K562 (cell line): ENCODE measurements around the gene PRRG4. TPM values are rescaled to one million over a fixed set of nuclear protein-coding genes. Genes with fewer than 3 reads are reported as not detected.

Experiments
- BDP1 ChIP-seq: IDR thresholded peaks from 3 replicates; pipeline ENCODE4 v1.6.1; 2011; ENCODE audit not compliant: insufficient read length, insufficient read depth
- CTCF ChIP-seq, 3 experiments: IDR thresholded peaks in 2 of 3; conservative IDR thresholded peaks in 1 of 3; 2 replicates each; pipeline ENCODE4 v1.5.1; 2011 to 2012; ENCODE audit warnings: low read length in 3 of 3, mild to moderate bottlenecking in 3 of 3, control low read depth in 2 of 3, improper control_type of control experiment in 1 of 3, inconsistent platforms in 1 of 3, low read depth in 1 of 3, mixed read lengths in 1 of 3, moderate library complexity in 1 of 3; ENCODE audit not compliant: insufficient read depth in 2 of 3
- RAD21 ChIP-seq, 2 experiments: fragments of 250-450 bp in 1 of 2; fragments of 450-650 bp in 1 of 2; sonication (Bioruptor Pico) in 1 of 2; formaldehyde crosslinking in 1 of 2; IDR thresholded peaks in 1 of 2; conservative IDR thresholded peaks in 1 of 2; 2 replicates each; pipeline versions ENCODE4 v1.4.0 to v1.8.0; 2020 to 2022; ENCODE audit warnings: mild to moderate bottlenecking in 2 of 2, moderate library complexity in 1 of 2
- REST ChIP-seq, 2 experiments: fragments of 450-650 bp; formaldehyde crosslinking in 1 of 2; IDR thresholded peaks; 2 replicates each; pipeline versions ENCODE4 v1.4.0 to v1.6.1; 2014 to 2020; ENCODE audit warnings: mild to moderate bottlenecking in 2 of 2, borderline replicate concordance in 1 of 2, low read depth in 1 of 2
- SMAD3 ChIP-seq: fragments of 450-650 bp; formaldehyde crosslinking; conservative IDR thresholded peaks from 2 replicates; pipeline ENCODE4 v1.4.0; 2020; ENCODE audit warnings: mild to moderate bottlenecking
- polyA plus RNA-seq, 8 experiments: library from polyadenylated mRNA; depleted of rRNA in 4 of 8; stranded (reverse) in 5 of 8; unstranded in 3 of 8; fragments of >200 nt; fragmentation: Nextera tagmentation in 2 of 8; fragmentation: Illumina TruSeq in 1 of 8; extraction: Ambion mirVana in 2 of 8; extraction: Trizol in 1 of 8; gene quantifications; 2 replicates each; pipeline versions ENCODE4 v1.2.1 to v1.2.3, GENCODE V29; 2011 to 2014; ENCODE audit warnings: inconsistent platforms in 1 of 8, missing spikeins in 1 of 8
- total RNA-seq, 7 experiments: library from RNA; depleted of rRNA in 6 of 7; stranded (reverse); fragments of >200 nt in 6 of 7; fragmentation: Illumina TruSeq in 2 of 7; extraction: Trizol in 2 of 7; gene quantifications; 2 replicates each; pipeline versions ENCODE4 v1.2.1 to v1.2.3, GENCODE V29; 2011 to 2021; ENCODE audit warnings: low replicate concordance in 1 of 7

The PRRG4 gene
- total and polyA plus RNA-seq, 9 of the 15 experiments (the other 6 are each of a cell fraction or from before 2014, with no cell fraction given) = not detected

- 0 out of 2 replicates have a peak, but pooled peaks have one; percentile 9 for TF ChIP-seq REST (IDR thresholded peaks at IDR 0.05; ENCODE audit: borderline replicate concordance)
- no peak for TF ChIP-seq REST (CRISPR knock-in tag; IDR thresholded peaks at IDR 0.05; ENCODE audit: low read depth)
- peak in 1 of 2 experiments; percentile 32; a peak in 1 of 4 replicates for TF ChIP-seq RAD21 (CRISPR knock-in tag; conservative IDR thresholded peaks at IDR 0.05 in 1 of 2, IDR thresholded peaks at IDR 0.05 in 1 of 2)
- TF ChIP-seq BDP1 = no peak
- peak; percentile 49 to 51 (median 50) for TF ChIP-seq CTCF (IDR thresholded peaks at IDR 0.05 in 2 of 3, conservative IDR thresholded peaks at IDR 0.05 in 1 of 3; ENCODE audit: insufficient read depth in 2 of 3, low read depth in 1 of 3, low read length in 3 of 3)
- TF ChIP-seq SMAD3 (CRISPR knock-in tag) = no peak
Observed at GRCh38 chr11:32870676-32871075, 40.9 kb downstream of the PRRG4 start (continued).
